Heart left ventricle (tissue), 13 donors: ENCODE results near the gene SLIT3.

Experiments used
- CTCF ChIP-seq, 12 donors: fragments of 200-600 bp; sonication (generic) in 4 of 12; IDR thresholded peaks; one replicate each; pipeline versions ENCODE4 v1.5.0 to v1.8.0; 2018 to 2022; ENCODE audit warnings: antibody characterized with exemption in 12 of 12, mild to moderate bottlenecking in 5 of 12
- POLR2A ChIP-seq, 2 donors: fragments of 450-650 bp; IDR thresholded peaks; one replicate each; pipeline ENCODE4 v1.6.1; 2017; ENCODE audit warnings: antibody characterized with exemption in 2 of 2, mild to moderate bottlenecking in 2 of 2, moderate library complexity in 2 of 2
- donor health status: ischemic (EF 13 %, LVEDD 7.1; RV severe dilation, severe dysfunction).
- donor health status: DM: no; HTN: yes; CAD: no.
- donor health status: DM: no; HTN: no; CAD: no.
- donor health status: ischemic (EF 25% LVEDD 6.9; RV normal size, moderate dysfunction).
- donor health status: ischemic (EF 25% LVEDD 5.7; RV mildly dilated, moderate dysfunction).
- donor health status: ischemic (EF 35%, LVEDD 5.7; RV mildly dilated, moderate dysfunction).
- donor health status: nonischemic (EF 11% LVEDD 7.7; RV severe dilation, severe dysfunction).
- donor health status: DM: yes; HTN: yes; CAD: no.
- donor health status: PGD.
- donor health status: ischemic (EF 29% LVEDD 5.4; RV normal size, mild dysfunction).
- donor health status: nonischemic (EF 23%, LVEDD 6.1; RV moderate dilation, normal function).

DNA sequence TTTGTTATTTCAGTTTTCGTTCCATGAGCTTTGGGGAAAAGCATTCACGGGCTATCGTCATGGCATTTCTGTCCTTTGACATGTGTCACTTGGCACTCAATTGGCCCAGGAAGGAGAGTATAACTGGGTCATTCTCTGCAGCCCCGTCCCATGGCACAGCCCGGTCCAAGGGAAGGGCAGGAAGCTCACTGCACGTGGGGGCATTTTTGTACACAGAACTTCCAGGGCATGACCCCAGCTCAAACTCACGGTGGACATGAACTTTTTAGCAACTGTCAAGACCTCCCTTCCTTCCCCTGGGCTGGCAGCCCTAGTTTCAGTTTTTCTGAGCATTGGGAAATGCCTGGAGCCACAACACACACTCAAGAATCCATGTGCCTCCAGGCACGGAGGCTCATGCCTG is 560.1 kb downstream of the SLIT3 start:
- no peak for TF ChIP-seq CTCF (IDR thresholded peaks at IDR 0.05)
- no peak for TF ChIP-seq POLR2A (IDR thresholded peaks at IDR 0.05)
